ENCODE results near the gene GNA15.
"Not testable (repeated sequence)": the region's sequence is repeated elsewhere in the genome, so short reads cannot be mapped to it uniquely, and the experiment has no call there.

The GNA15 gene, protein sequence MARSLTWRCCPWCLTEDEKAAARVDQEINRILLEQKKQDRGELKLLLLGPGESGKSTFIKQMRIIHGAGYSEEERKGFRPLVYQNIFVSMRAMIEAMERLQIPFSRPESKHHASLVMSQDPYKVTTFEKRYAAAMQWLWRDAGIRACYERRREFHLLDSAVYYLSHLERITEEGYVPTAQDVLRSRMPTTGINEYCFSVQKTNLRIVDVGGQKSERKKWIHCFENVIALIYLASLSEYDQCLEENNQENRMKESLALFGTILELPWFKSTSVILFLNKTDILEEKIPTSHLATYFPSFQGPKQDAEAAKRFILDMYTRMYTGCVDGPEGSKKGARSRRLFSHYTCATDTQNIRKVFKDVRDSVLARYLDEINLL

DNA sequence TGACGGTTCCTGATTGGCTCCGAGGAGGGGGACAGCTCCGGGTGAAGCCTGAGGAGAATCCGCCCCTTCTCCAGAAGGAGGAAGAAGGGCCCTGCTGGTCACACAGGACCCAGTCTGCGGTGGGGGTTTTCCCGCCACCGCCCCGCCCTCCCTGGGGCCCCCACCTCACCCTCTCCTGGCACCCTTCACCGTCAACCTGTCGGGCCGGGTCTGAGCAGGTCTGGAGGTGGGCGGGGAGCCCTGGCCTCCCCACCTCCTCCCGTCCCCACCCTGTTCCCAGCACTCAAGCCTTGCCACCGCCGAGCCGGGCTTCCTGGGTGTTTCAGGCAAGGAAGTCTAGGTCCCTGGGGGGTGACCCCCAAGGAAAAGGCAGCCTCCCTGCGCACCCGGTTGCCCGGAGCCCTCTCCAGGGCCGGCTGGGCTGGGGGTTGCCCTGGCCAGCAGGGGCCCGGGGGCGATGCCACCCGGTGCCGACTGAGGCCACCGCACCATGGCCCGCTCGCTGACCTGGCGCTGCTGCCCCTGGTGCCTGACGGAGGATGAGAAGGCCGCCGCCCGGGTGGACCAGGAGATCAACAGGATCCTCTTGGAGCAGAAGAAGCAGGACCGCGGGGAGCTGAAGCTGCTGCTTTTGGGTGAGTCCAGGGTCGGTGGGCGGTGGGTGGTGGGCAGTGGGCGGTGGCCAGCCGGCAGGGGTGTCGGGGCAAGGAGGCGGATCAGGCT is at the start of gene GNA15:
Gene GNA15 (plus strand): TSS at position 73 of the 723 bp plus-strand sequence. CDS start 418 bp downstream, at position 491.
- Histone ChIP-seq H3K27me3 (ENCODE audit: control insufficient read depth, low read length) (peaks cover 27% of the 10 kb centered on the region), H4K20me1 (ENCODE audit: control insufficient read depth, insufficient read depth, low read depth, low read length) (no peaks in the 10 kb centered on the region), H3F3A (ENCODE audit: control insufficient read depth, insufficient read depth) (no peaks in the 10 kb centered on the region), H3K4me2 (ENCODE audit: low read length) (no peak within 1 kb of the TSS), H3K9me2 (replicated peaks; ENCODE audit: control insufficient read depth, low read length) (no peaks in the 10 kb centered on the region), H3K79me2 (ENCODE audit: control insufficient read depth, low read length) (no peaks in the 10 kb centered on the region), H3K4me3 (ENCODE audit: low read length) (no peak within 1 kb of the TSS), H3K4me1 (ENCODE audit: control insufficient read depth, low read length) (peaks cover 13% of the 10 kb centered on the region), H3K9me3 (ENCODE audit: control insufficient read depth, insufficient read depth, low read length) (no peaks in the 10 kb centered on the region), H3K27ac (ENCODE audit: low read depth, low read length) (no peak within 1 kb of the TSS), H3K36me3 (ENCODE audit: control insufficient read depth, low read length) (no peaks in the 10 kb centered on the region)
- TF ChIP-seq, protein P1, sequence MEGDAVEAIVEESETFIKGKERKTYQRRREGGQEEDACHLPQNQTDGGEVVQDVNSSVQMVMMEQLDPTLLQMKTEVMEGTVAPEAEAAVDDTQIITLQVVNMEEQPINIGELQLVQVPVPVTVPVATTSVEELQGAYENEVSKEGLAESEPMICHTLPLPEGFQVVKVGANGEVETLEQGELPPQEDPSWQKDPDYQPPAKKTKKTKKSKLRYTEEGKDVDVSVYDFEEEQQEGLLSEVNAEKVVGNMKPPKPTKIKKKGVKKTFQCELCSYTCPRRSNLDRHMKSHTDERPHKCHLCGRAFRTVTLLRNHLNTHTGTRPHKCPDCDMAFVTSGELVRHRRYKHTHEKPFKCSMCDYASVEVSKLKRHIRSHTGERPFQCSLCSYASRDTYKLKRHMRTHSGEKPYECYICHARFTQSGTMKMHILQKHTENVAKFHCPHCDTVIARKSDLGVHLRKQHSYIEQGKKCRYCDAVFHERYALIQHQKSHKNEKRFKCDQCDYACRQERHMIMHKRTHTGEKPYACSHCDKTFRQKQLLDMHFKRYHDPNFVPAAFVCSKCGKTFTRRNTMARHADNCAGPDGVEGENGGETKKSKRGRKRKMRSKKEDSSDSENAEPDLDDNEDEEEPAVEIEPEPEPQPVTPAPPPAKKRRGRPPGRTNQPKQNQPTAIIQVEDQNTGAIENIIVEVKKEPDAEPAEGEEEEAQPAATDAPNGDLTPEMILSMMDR (IDR thresholded peaks at IDR 0.05; ENCODE audit: low read depth, low read length, poor library complexity, severe bottlenecking), result no peak
- TF ChIP-seq EZH2phosphoT487 (IDR thresholded peaks at IDR 0.05; ENCODE audit: borderline replicate concordance, low read length), result no peak

DNA sequence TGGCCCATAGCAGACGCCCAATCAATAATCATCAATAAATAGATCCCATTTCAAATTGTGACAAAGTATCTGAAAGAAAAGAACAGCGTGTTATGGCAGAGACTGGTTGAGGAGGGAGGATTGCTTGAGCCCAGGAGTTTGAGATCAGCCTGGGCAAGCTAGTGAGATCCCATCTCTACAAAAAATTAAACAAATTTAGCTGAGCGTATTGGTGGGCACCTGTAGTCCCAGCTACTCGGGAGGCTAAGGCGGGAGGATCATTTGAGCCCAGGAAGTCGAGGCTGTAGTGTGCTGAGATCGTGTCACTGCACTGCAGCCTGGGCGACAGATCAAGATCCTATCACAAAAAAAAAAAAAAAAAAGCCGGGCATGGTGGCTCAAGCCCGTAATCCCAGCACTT is 48.1 kb upstream of the GNA15 start:
- H3F3A ChIP-seq (ENCODE audit: control insufficient read depth, insufficient read depth), result no peaks in the 10 kb centered on the region
- no peak overlapping the region for H3K4me3 ChIP-seq (ENCODE audit: low read length)
- no peaks in the 10 kb centered on the region for H3K9me2 ChIP-seq (replicated peaks; ENCODE audit: control insufficient read depth, low read length)
- H3K4me2 ChIP-seq (ENCODE audit: low read length), result no peak overlapping the region
- no peaks in the 10 kb centered on the region for H4K20me1 ChIP-seq (ENCODE audit: control insufficient read depth, insufficient read depth, low read depth, low read length)
- TF ChIP-seq, protein P1 (IDR thresholded peaks at IDR 0.05; ENCODE audit: low read depth, low read length, poor library complexity, severe bottlenecking), result no peak
- TF ChIP-seq EZH2phosphoT487 (IDR thresholded peaks at IDR 0.05; ENCODE audit: borderline replicate concordance, low read length), result no peak
- H3K79me2 ChIP-seq (ENCODE audit: control insufficient read depth, low read length), result no peaks in the 10 kb centered on the region
- no peaks in the 10 kb centered on the region; the same call in 1 of the 2 replicates for H3K27me3 ChIP-seq (ENCODE audit: control insufficient read depth, low read length)
- H3K9me3 ChIP-seq (ENCODE audit: control insufficient read depth, insufficient read depth, low read length), result no peaks in the 10 kb centered on the region
- no peaks in the 10 kb centered on the region for H3K4me1 ChIP-seq (ENCODE audit: control insufficient read depth, low read length)
- no peaks in the 10 kb centered on the region for H3K36me3 ChIP-seq (ENCODE audit: control insufficient read depth, low read length)
- H3K27ac ChIP-seq (ENCODE audit: low read depth, low read length), result no peak overlapping the region

DNA sequence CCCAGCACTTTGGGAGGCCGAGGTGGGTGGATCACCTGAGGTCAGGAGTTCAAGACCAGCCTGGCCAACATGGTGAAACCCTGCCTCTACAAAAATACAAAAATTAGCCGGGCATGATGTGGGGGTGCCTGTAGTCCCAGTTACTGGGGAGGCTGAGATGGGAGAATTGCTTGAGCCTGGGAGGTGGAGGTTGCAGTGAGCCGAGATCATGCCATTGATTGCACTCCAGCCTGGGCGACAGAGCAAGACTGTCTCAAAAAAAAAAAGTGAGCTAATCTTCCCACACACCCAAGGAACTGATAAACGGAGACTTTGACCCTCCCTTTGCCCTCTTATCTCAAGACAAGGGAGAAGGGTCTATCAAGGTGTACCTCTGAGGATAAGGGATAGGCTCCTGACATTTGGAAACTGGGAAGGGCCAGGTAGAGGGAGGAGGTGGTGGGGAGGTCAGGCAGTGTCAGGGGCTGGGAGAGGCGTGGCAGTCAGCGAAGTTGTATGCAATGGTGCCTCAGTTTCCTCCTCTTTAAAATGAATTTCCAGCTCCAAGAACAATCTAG is 46.5 kb upstream of the GNA15 start:
- not testable (repeated sequence) for H3K27ac ChIP-seq (ENCODE audit: low read depth, low read length); H3K79me2 ChIP-seq (ENCODE audit: control insufficient read depth, low read length); H3K36me3 ChIP-seq (ENCODE audit: control insufficient read depth, low read length); H3K9me2 ChIP-seq (replicated peaks; ENCODE audit: control insufficient read depth, low read length); H3K4me1 ChIP-seq (ENCODE audit: control insufficient read depth, low read length); H3K4me3 ChIP-seq (ENCODE audit: low read length); H3K9me3 ChIP-seq (ENCODE audit: control insufficient read depth, insufficient read depth, low read length); H4K20me1 ChIP-seq (ENCODE audit: control insufficient read depth, insufficient read depth, low read depth, low read length); H3K27me3 ChIP-seq (ENCODE audit: control insufficient read depth, low read length); H3F3A ChIP-seq (ENCODE audit: control insufficient read depth, insufficient read depth); H3K4me2 ChIP-seq (ENCODE audit: low read length)
